CD4-positive, alpha-beta memory T cell (primary cell): ENCODE data around the gene GPR31. TPM values are rescaled to one million over a fixed set of nuclear protein-coding genes. Genes with fewer than 3 reads are reported as not detected.

Experiments used
- CTCF ChIA-PET: fragments of 350-600 bp; sonication (Branson Sonifier 250); formaldehyde crosslinking; loops from one replicate; lab custom pipeline; 2021; ENCODE audit warnings: inconsistent platforms; ENCODE audit not compliant: partially characterized antibody; lab: Charles Lee
- POLR2A ChIA-PET: fragments of 350-600 bp; sonication (Branson Sonifier 250); formaldehyde crosslinking; loops from one replicate; lab custom pipeline; 2021; ENCODE audit not compliant: partially characterized antibody; lab: Charles Lee
- DNase-seq, 5 donors: peaks; one replicate each; pipeline versions ENCODE4 v3.0.0 to v3.0.0-alpha.2; 2020 to 2022; ENCODE audit warnings: mixed read lengths in 1 of 5
- H3K27ac ChIP-seq: one replicate; pipeline ENCODE4 v1.7.0; 2013; ENCODE audit warnings: low read depth, low read length
- H3K27me3 ChIP-seq: 2 replicates; pipeline ENCODE4 v1.7.0; 2013; ENCODE audit warnings: mild to moderate bottlenecking, low read length, moderate library complexity; ENCODE audit not compliant: insufficient read depth
- H3K36me3 ChIP-seq: 2 replicates; pipeline ENCODE4 v1.7.0; 2013; ENCODE audit warnings: mild to moderate bottlenecking, low read length, moderate library complexity; ENCODE audit not compliant: insufficient read depth
- H3K4me1 ChIP-seq: 2 replicates; pipeline ENCODE4 v1.7.0; 2013; ENCODE audit warnings: mild to moderate bottlenecking, low read length, moderate library complexity; ENCODE audit not compliant: insufficient read depth
- H3K4me3 ChIP-seq, 2 donors: one replicate each; pipeline ENCODE4 v1.7.0; 2013; ENCODE audit warnings: low read length in 2 of 2, mild to moderate bottlenecking in 1 of 2
- H3K9me3 ChIP-seq, 2 donors: one replicate each; pipeline ENCODE4 v1.7.0; 2013; ENCODE audit warnings: low read length in 2 of 2, control low read depth in 1 of 2; ENCODE audit not compliant: control insufficient read depth in 1 of 2
- H3K27ac Mint-ChIP-seq, 7 donors: one replicate each; pipeline ENCODE4 v1.8.0; 2020 to 2021; ENCODE audit warnings: mixed read lengths in 7 of 7, mild to moderate bottlenecking in 6 of 7, inconsistent platforms in 3 of 7, moderate library complexity in 3 of 7
- H3K27me3 Mint-ChIP-seq, 2 donors: one replicate each; pipeline ENCODE4 v1.8.0; 2020 to 2021; ENCODE audit warnings: mixed read lengths in 2 of 2
- H3K36me3 Mint-ChIP-seq, 2 donors: one replicate each; pipeline ENCODE4 v1.8.0; 2020 to 2021; ENCODE audit warnings: mixed read lengths in 2 of 2, inconsistent platforms in 1 of 2, mild to moderate bottlenecking in 1 of 2
- H3K4me1 Mint-ChIP-seq, 4 donors: one replicate each; pipeline ENCODE4 v1.8.0; 2020 to 2021; ENCODE audit warnings: mixed read lengths in 4 of 4, mild to moderate bottlenecking in 1 of 4
- H3K4me3 Mint-ChIP-seq, 8 donors: one replicate each; pipeline ENCODE4 v1.8.0; 2020 to 2021; ENCODE audit warnings: mixed read lengths in 8 of 8, mild to moderate bottlenecking in 7 of 8, moderate library complexity in 6 of 8, inconsistent platforms in 3 of 8
- H3K9me3 Mint-ChIP-seq, 8 donors: one replicate each; pipeline ENCODE4 v1.8.0; 2020 to 2021; ENCODE audit warnings: mixed read lengths in 8 of 8, mild to moderate bottlenecking in 5 of 8, inconsistent platforms in 3 of 8, moderate library complexity in 1 of 8
- intact Hi-C: fragments of 100-400 bp; cut with micrococcal nuclease; formaldehyde crosslinking; loops from one replicate; pipeline ENCODE4 v1.15.1; 2023
- polyA plus RNA-seq, 2 donors: library from polyadenylated mRNA; unstranded; fragments of 300-500 nt; fragmentation: Illumina TruSeq; gene quantifications; one replicate each; pipeline ENCODE4 v1.2.3, GENCODE V29; 2021
- total RNA-seq, 2 experiments: library from RNA; stranded (reverse); gene quantifications; one replicate each; pipeline ENCODE4 v1.2.3, GENCODE V29; 2021

GPR31 gene
- total and polyA plus RNA-seq, 4 experiments from 2014 or later = not detected

DNA sequence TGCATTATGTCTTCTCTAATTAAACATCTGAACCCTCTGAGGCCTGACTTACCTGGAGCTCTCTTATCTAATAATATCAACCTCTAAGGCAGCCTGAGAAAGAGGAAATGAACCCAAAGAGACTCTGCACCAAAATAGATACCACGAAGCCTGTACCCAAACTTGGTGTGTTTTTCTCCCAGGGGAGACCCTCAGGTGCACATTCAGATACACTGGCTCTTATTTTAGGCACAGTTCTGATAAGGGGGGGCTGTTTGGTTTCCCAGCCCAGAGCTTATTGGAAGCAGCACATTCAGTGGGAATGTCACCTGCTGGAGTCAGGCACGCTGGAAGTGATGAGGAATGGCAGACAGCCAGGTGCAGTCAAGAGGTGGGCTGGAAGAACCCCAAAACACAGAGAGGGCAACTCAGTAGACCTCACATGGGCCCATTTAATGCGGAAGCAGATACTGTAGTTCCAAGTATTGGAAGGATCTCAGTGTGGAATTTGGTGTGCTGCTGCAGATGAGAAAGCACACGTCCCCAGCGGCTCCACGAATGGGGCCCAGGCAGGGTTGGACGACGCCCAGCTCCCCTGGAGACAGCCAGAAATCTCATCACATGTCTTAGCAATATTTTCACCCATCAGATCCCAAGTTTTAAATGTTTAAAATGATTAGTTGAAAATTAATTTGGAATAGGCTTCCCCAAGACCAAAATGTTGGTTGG lies 44.6 kb downstream of the GPR31 start:
- peak overlapping the region; percentile 64 to 87 for H3K4me3 ChIP-seq

DNA sequence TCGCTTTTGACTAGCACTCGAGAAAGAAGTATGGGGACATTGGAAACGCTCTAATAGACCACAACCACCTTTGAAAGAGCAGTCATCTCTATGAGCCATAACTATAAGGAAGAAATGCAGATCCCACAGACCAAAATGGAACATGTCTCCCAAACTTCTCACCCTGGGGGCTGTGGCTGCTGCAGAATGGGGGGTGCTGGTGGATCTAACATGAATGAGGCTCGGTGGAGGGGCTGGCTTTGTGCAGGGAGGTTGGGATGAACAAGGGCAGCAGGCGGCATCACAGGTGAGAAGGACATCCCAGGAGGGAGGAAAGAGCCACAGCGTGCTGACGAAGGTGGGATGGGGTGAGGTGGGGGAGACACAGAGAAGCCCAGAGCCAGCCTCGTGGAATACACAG lies 45.4 kb downstream of the GPR31 start:
- peaks cover 0 to 2% (median 0%) of the 10 kb centered on the region in 8 donors for H3K9me3 Mint-ChIP-seq
- no peaks in the 10 kb centered on the region for H3K27me3 ChIP-seq
- CTCF ChIA-PET = interaction anchor here (1.7 kb wide), 1 partner anchor 7 kb away, joined by 5 read pairs; no protein-coding TSS in a partner anchor
- no peaks in the 10 kb centered on the region for H3K27me3 Mint-ChIP-seq
- peak overlapping the region; percentile 90 for H3K27ac ChIP-seq
- H3K36me3 Mint-ChIP-seq = peaks cover 30 to 33% of the 10 kb centered on the region in 2 donors
- POLR2A ChIA-PET = interaction anchor here (0.7 to 3.4 kb wide), 18 partner anchors 8 to 164 kb away, joined by 3 to 22 read pairs (median 5); partner anchors contain the start of genes CCR6 and CEP43
- peak overlapping the region; percentile 92 to 98 (median 95) for H3K4me3 Mint-ChIP-seq
- H3K27ac Mint-ChIP-seq = peak overlapping the region; percentile 95 to 99 (median 98)
- H3K9me3 ChIP-seq = no peaks in the 10 kb centered on the region
- peaks cover 49 to 79% (median 65%) of the 10 kb centered on the region in 4 donors for H3K4me1 Mint-ChIP-seq
- no peaks in the 10 kb centered on the region for H3K36me3 ChIP-seq
- intact Hi-C loops = loop anchor here (5.0 kb wide), 1 partner anchor 35 kb away; no protein-coding TSS in a partner anchor
- peaks cover 59% of the 10 kb centered on the region for H3K4me1 ChIP-seq
- DNase-seq = no peak
- H3K4me3 ChIP-seq = peak overlapping the region; percentile 64 to 87

More for the DNA sequence above, 44.6 kb downstream of the GPR31 start:
- Mint-ChIP-seq H3K36me3 (peaks cover 30 to 40% of the 10 kb centered on the region in 2 donors), H3K9me3 (peaks cover 0 to 2% (median 0%) of the 10 kb centered on the region in 8 donors), H3K4me1 (peaks cover 53 to 83% (median 70%) of the 10 kb centered on the region in 4 donors), H3K4me3 (peak overlapping the region; percentile 92 to 98 (median 95)), H3K27me3 (peaks cover 0 to 1% of the 10 kb centered on the region in 2 donors), H3K27ac (peak overlapping the region; percentile 95 to 99 (median 98))
- POLR2A ChIA-PET = interaction anchor here (0.9 to 3.4 kb wide), 14 partner anchors 8 to 165 kb away, joined by 3 to 22 read pairs (median 6); partner anchors contain the start of genes CCR6 and CEP43
- Histone ChIP-seq H3K36me3 (no peaks in the 10 kb centered on the region), H3K27me3 (no peaks in the 10 kb centered on the region), H3K4me1 (peaks cover 67% of the 10 kb centered on the region), H3K9me3 (no peaks in the 10 kb centered on the region), H3K27ac (peak overlapping the region; percentile 90)
- CTCF ChIA-PET = interaction anchor here (1.1 to 1.5 kb wide), 2 partner anchors 10 to 25 kb away, joined by 3 to 4 read pairs; partner anchors contain the start of gene CCR6
- no peak for DNase-seq
- intact Hi-C loops = loop anchor here (5.0 kb wide), 1 partner anchor 36 kb away; no protein-coding TSS in a partner anchor

DNA sequence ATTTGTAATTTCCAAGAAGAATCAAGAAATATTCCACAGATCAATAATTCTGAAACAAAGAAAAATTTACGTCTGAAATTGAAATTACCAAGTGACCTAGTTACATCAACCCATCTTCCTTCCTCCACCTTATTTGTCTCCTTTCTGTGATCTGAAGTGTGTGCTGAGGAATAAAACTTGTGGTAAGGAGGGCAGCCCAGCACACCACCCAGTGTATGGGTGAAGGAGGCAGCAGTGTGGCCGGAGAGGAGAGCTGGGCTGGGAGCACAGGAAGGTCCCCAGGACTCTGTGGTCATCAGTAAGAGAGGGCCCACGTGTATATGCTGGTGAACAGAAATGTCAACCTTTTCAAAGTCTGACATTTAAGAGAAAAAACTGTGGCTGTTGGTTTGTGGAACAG lies 46.2 kb downstream of the GPR31 start:
- Mint-ChIP-seq H3K36me3 (peaks cover 30 to 32% of the 10 kb centered on the region in 2 donors), H3K27ac (peak overlapping the region; percentile 95 to 99 (median 98)), H3K4me3 (peak overlapping the region; percentile 92 to 98 (median 95)), H3K9me3 (peaks cover 0 to 2% (median 0%) of the 10 kb centered on the region in 8 donors), H3K4me1 (peaks cover 49 to 79% (median 63%) of the 10 kb centered on the region in 4 donors), H3K27me3 (no peaks in the 10 kb centered on the region)
- Histone ChIP-seq H3K27me3 (no peaks in the 10 kb centered on the region), H3K36me3 (no peaks in the 10 kb centered on the region), H3K4me3 (peak overlapping the region; percentile 64 to 87), H3K4me1 (peaks cover 59% of the 10 kb centered on the region), H3K27ac (peak overlapping the region; percentile 90), H3K9me3 (no peaks in the 10 kb centered on the region)
- intact Hi-C loops = loop anchor here (5.0 kb wide), 1 partner anchor 34 kb away; no protein-coding TSS in a partner anchor
- peak in 2 of 5 donors; percentile 39 to 52 for DNase-seq
- CTCF ChIA-PET = interaction anchor here (0.6 to 1.7 kb wide), 4 partner anchors 8 to 72 kb away, joined by 3 to 5 read pairs (median 4); no protein-coding TSS in a partner anchor
- POLR2A ChIA-PET = interaction anchor here (0.6 to 2.1 kb wide), 10 partner anchors 9 to 325 kb away, joined by 3 to 6 read pairs (median 4); no protein-coding TSS in a partner anchor

DNA sequence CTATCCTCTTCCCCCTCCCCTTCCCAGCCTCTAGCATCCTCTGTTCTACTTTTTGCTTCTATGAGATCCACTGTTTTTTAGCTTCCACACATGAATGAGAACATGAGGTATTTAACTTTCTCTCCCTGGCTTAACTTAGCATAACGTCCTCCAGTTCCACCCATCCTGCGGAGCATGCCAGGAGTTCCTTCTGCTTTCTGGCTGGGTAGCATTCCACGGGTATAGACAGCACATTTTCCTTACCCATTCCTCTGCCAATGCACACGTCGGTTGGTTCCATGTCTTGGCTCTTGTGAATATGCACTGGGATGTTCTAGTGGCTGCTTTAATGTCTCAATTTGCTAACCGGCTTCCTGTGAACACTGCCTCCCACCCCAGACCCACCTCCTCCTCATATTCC lies 48.1 kb downstream of the GPR31 start:
- Mint-ChIP-seq H3K9me3 (peaks cover 0 to 2% (median 0%) of the 10 kb centered on the region in 8 donors), H3K27me3 (no peaks in the 10 kb centered on the region), H3K4me1 (peaks cover 33 to 61% (median 48%) of the 10 kb centered on the region in 4 donors), H3K4me3 (no peak overlapping the region), H3K36me3 (peaks cover 13 to 19% of the 10 kb centered on the region in 2 donors), H3K27ac (peak overlapping the region in 1 of 7 donors; percentile 38)
- Histone ChIP-seq H3K9me3 (no peaks in the 10 kb centered on the region), H3K27ac (no peak overlapping the region), H3K4me3 (no peak overlapping the region), H3K27me3 (no peaks in the 10 kb centered on the region), H3K4me1 (peaks cover 45% of the 10 kb centered on the region), H3K36me3 (no peaks in the 10 kb centered on the region)
- DNase-seq = no peak
- ChIA-PET POLR2A (interaction anchor here (0.6 to 2.2 kb wide), 3 partner anchors 10 to 67 kb away, joined by 3 to 7 read pairs (median 6); no protein-coding TSS in a partner anchor), CTCF (interaction anchor here (1.1 to 1.4 kb wide), 2 partner anchors 10 to 13 kb away, joined by 3 to 5 read pairs; partner anchors contain the start of gene CCR6)
- intact Hi-C loops = loop anchor here (5.0 kb wide), 1 partner anchor 32 kb away; no protein-coding TSS in a partner anchor

DNA sequence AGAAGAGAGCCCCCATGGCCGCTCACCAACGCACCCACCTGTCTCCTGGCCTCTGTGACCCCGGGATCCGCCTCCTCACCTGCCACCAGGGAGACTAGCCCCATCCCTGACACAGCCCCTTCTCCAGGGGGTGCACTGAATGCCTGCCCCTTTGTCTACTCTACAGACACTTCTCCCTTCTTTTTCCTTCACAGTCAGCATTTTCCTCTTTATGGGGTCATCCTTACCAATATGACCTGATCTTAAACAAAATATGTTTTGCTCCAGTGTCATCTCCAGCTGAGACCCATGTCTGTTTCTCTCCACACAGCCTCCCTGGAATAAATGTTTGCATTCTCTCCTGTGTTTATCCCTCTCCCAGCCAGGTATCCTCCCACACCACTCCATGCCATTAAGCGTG lies 49.5 kb downstream of the GPR31 start:
- Mint-ChIP-seq H3K27ac (peak overlapping the region in 3 of 7 donors; percentile 0 to 76 (median 75)), H3K4me1 (peaks cover 28 to 53% (median 41%) of the 10 kb centered on the region in 4 donors), H3K27me3 (no peaks in the 10 kb centered on the region), H3K4me3 (no peak overlapping the region), H3K9me3 (peaks cover 0 to 2% (median 0%) of the 10 kb centered on the region in 8 donors), H3K36me3 (peaks cover 11 to 13% of the 10 kb centered on the region in 2 donors)
- CTCF ChIA-PET = interaction anchor here (1.4 kb wide), 1 partner anchor 11 kb away, joined by 5 read pairs; no protein-coding TSS in a partner anchor
- Histone ChIP-seq H3K27me3 (no peaks in the 10 kb centered on the region), H3K9me3 (no peaks in the 10 kb centered on the region), H3K36me3 (no peaks in the 10 kb centered on the region), H3K4me1 (peaks cover 44% of the 10 kb centered on the region), H3K4me3 (no peak overlapping the region), H3K27ac (no peak overlapping the region)
- DNase-seq = no peak
- intact Hi-C loops = no loop called here
- POLR2A ChIA-PET = interaction anchor here (1.0 to 2.2 kb wide), 3 partner anchors 10 to 14 kb away, joined by 3 to 7 read pairs (median 4); no protein-coding TSS in a partner anchor

DNA sequence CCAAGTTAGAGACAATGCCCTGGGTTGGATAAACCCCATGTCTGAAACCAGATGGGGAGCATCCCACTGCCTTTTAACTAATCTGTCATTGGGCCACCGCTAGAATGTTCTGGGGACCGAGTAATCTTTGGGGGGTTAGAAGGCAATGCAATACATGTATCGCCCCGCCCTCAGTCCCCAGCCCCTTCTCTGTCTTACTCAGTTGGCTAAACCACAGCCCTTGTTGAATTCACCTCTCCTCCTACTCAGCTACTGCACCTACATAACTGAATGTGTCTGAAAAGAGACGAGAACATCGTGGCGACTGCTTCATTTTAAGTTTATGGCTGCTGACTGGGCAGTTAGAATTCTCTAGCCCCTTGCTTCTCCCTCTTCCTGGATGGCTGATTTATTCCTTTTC lies 50.0 kb downstream of the GPR31 start:
- intact Hi-C loops = no loop called here
- ChIA-PET POLR2A (interaction anchor here (1.6 kb wide), 1 partner anchor 10 kb away, joined by 4 read pairs; no protein-coding TSS in a partner anchor), CTCF (interaction anchor here (1.3 kb wide), 1 partner anchor 34 kb away, joined by 3 read pairs; no protein-coding TSS in a partner anchor)
- Histone ChIP-seq H3K9me3 (no peaks in the 10 kb centered on the region), H3K27ac (no peak overlapping the region), H3K4me1 (peaks cover 44% of the 10 kb centered on the region), H3K4me3 (no peak overlapping the region), H3K36me3 (no peaks in the 10 kb centered on the region), H3K27me3 (no peaks in the 10 kb centered on the region)
- H3K4me1 Mint-ChIP-seq = peaks cover 28 to 53% (median 41%) of the 10 kb centered on the region in 4 donors
- H3K27me3 Mint-ChIP-seq = no peaks in the 10 kb centered on the region
- H3K36me3 Mint-ChIP-seq = peaks cover 7 to 10% of the 10 kb centered on the region in 2 donors
- DNase-seq = no peak
- H3K4me3 Mint-ChIP-seq = no peak overlapping the region
- H3K9me3 Mint-ChIP-seq = peaks cover 0 to 2% (median 0%) of the 10 kb centered on the region in 8 donors
- peak overlapping the region in 3 of 7 donors; percentile 0 to 76 (median 75) for H3K27ac Mint-ChIP-seq
